Neural cell (in vitro differentiated cells): ENCODE measurements around the gene MAGEA3. TPM values are rescaled to one million over a fixed set of nuclear protein-coding genes. Genes with fewer than 3 reads are reported as not detected.
"Not testable (repeated sequence)": the region's sequence is repeated elsewhere in the genome, so short reads cannot be mapped to it uniquely, and the experiment has no call there.

ENCODE experiments used
- H2AFZ ChIP-seq: fragments of 200-600, 300-800 bp; sonication (generic), shearing (Covaris generic); 2 replicates; pipeline ENCODE4 v1.6.0; 2014; ENCODE audit warnings: low read depth, mild to moderate bottlenecking, antibody characterized with exemption, low read length, moderate library complexity
- H3F3A ChIP-seq: fragments of 200-600 bp; shearing (Covaris generic); 2 replicates; pipeline ENCODE4 v1.6.1; 2016; ENCODE audit warnings: mild to moderate bottlenecking, moderate library complexity, mixed read lengths, antibody characterized with exemption, low read length; ENCODE audit not compliant: insufficient read depth, poor library complexity, severe bottlenecking
- H3K27ac ChIP-seq: fragments of 200-600, 300-800 bp; sonication (generic), shearing (Covaris generic); 2 replicates; pipeline ENCODE4 v1.5.1; 2014; ENCODE audit warnings: mild to moderate bottlenecking, low read length, moderate library complexity
- H3K27me3 ChIP-seq: fragments of 300-800, 200-600 bp; sonication (generic), shearing (Covaris generic); 2 replicates; pipeline ENCODE4 v1.6.0; 2014; ENCODE audit warnings: mild to moderate bottlenecking, low read depth, low read length, moderate library complexity; ENCODE audit not compliant: insufficient read depth
- H3K36me3 ChIP-seq: fragments of 300-800, 200-600 bp; sonication (generic), shearing (Covaris generic); 2 replicates; pipeline ENCODE4 v1.5.1; 2014; ENCODE audit warnings: mild to moderate bottlenecking, antibody characterized with exemption, low read length, moderate library complexity; ENCODE audit not compliant: insufficient read depth
- H3K4me2 ChIP-seq: fragments of 300-800, 200-600 bp; sonication (generic), shearing (Covaris generic); 2 replicates; pipeline ENCODE4 v1.6.0; 2014; ENCODE audit warnings: mild to moderate bottlenecking, low read length
- H3K4me3 ChIP-seq: fragments of 300-800, 200-600 bp; sonication (generic), shearing (Covaris generic); 2 replicates; pipeline ENCODE4 v1.5.1; 2014; ENCODE audit warnings: mild to moderate bottlenecking, low read length, moderate library complexity
- H3K79me2 ChIP-seq: fragments of 200-600 bp; shearing (Covaris generic); replicated peaks from 2 replicates; pipeline ENCODE4 v1.6.0; 2014; ENCODE audit warnings: mild to moderate bottlenecking, low read length, moderate library complexity; ENCODE audit not compliant: insufficient read depth
- H3K9ac ChIP-seq: fragments of 300-800, 200-600 bp; sonication (generic), shearing (Covaris generic); 2 replicates; pipeline ENCODE4 v1.6.1; 2016; ENCODE audit warnings: mild to moderate bottlenecking, low read length, mixed read lengths
- H3K9me2 ChIP-seq: fragments of 200-600 bp; shearing (Covaris generic); 2 replicates; pipeline ENCODE4 v1.6.1; 2016; ENCODE audit warnings: mild to moderate bottlenecking, low read length, mixed read lengths; ENCODE audit not compliant: insufficient read depth
- H3K9me3 ChIP-seq: fragments of 200-600, 300-800 bp; sonication (generic), shearing (Covaris generic); 2 replicates; pipeline ENCODE4 v1.6.1; 2016; ENCODE audit warnings: mild to moderate bottlenecking, mixed run types, low read length, moderate library complexity, mixed read lengths
- H4K20me1 ChIP-seq: fragments of 200-600 bp; shearing (Covaris generic); 2 replicates; pipeline ENCODE4 v1.6.1; 2016; ENCODE audit warnings: mild to moderate bottlenecking, mixed run types; ENCODE audit not compliant: insufficient read depth
- polyA plus RNA-seq: library from polyadenylated mRNA; depleted of rRNA; stranded (reverse); fragments of >200 nt; gene quantifications from 2 replicates; pipeline ENCODE4 v1.2.3, GENCODE V29; 2014

Gene MAGEA3
- polyA plus RNA-seq, 1 donor from 2014 or later = not detected

- not testable (repeated sequence) for H3K36me3 ChIP-seq, H2AFZ ChIP-seq, H3K4me3 ChIP-seq, H3K27ac ChIP-seq, H3K9me3 ChIP-seq, H4K20me1 ChIP-seq, H3K79me2 ChIP-seq, H3K9me2 ChIP-seq, H3F3A ChIP-seq, H3K9ac ChIP-seq, H3K4me2 ChIP-seq, H3K27me3 ChIP-seq
These were observed 17.6 kb upstream of the MAGEA3 start for GRCh38 chrX:152681012-152681411.

GRCh38 chrX:152700390-152700789, 1.8 kb downstream of the MAGEA3 start:
- not testable (repeated sequence) for H3K27me3 ChIP-seq, H3K36me3 ChIP-seq, H3F3A ChIP-seq, H3K9me2 ChIP-seq, H3K4me2 ChIP-seq, H2AFZ ChIP-seq, H3K27ac ChIP-seq, H3K79me2 ChIP-seq, H3K9me3 ChIP-seq, H3K9ac ChIP-seq, H3K4me3 ChIP-seq, H4K20me1 ChIP-seq

- H3F3A ChIP-seq, H3K9me3 ChIP-seq, H3K9ac ChIP-seq, H4K20me1 ChIP-seq, H3K4me3 ChIP-seq, H3K27ac ChIP-seq, H3K27me3 ChIP-seq, H3K36me3 ChIP-seq, H2AFZ ChIP-seq, H3K79me2 ChIP-seq, H3K4me2 ChIP-seq, H3K9me2 ChIP-seq: not testable (repeated sequence)
These were observed 7.9 kb downstream of the MAGEA3 start for GRCh38 chrX:152706500-152706899.

GRCh38 chrX:152709173-152709572, 10.6 kb downstream of the MAGEA3 start, which contains the start of gene CSAG2:
CSAG2 (minus strand) TSS chrX:152709273; CDS start chrX:152709112, 161 bp downstream.
- not testable (repeated sequence) for H3K9ac ChIP-seq, H3K79me2 ChIP-seq, H3K9me3 ChIP-seq, H2AFZ ChIP-seq, H3K36me3 ChIP-seq, H4K20me1 ChIP-seq, H3K9me2 ChIP-seq, H3K4me2 ChIP-seq, H3F3A ChIP-seq, H3K4me3 ChIP-seq, H3K27ac ChIP-seq, H3K27me3 ChIP-seq

- H3K79me2 ChIP-seq, H4K20me1 ChIP-seq, H3K9ac ChIP-seq, H3K36me3 ChIP-seq, H3K4me3 ChIP-seq, H3K27me3 ChIP-seq, H3K9me2 ChIP-seq, H3K27ac ChIP-seq, H3F3A ChIP-seq, H3K4me2 ChIP-seq, H2AFZ ChIP-seq, H3K9me3 ChIP-seq: not testable (repeated sequence)
These were observed 14.6 kb downstream of the MAGEA3 start for GRCh38 chrX:152713195-152713594.

GRCh38 chrX:152713815-152714787, 15.5 kb downstream of the MAGEA3 start, which contains the start of gene MAGEA2B:
MAGEA2B (plus strand) TSS chrX:152714628; CDS start chrX:152717107, 2,479 bp downstream.
- H3K9ac ChIP-seq, H3K27me3 ChIP-seq, H3F3A ChIP-seq, H3K4me3 ChIP-seq, H2AFZ ChIP-seq, H3K9me3 ChIP-seq, H3K4me2 ChIP-seq, H3K27ac ChIP-seq, H3K9me2 ChIP-seq, H4K20me1 ChIP-seq, H3K79me2 ChIP-seq, H3K36me3 ChIP-seq: not testable (repeated sequence)
